ENCODE measurements around the gene CHL1. TPM values are rescaled to one million over a fixed set of nuclear protein-coding genes. Genes with fewer than 3 reads are reported as not detected.

CHL1 gene
- total RNA-seq, 1 donor from 2014 or later = not detected

GRCh38 chr3:280681-281080 lies 84.1 kb downstream of the CHL1 start:
- Mint-ChIP-seq H3K27me3 (no peaks in the 10 kb centered on the region), H3K36me3 (ENCODE audit: low read depth) (no peaks in the 10 kb centered on the region), H3K4me3 (no peak overlapping the region), H3K4me1 (no peaks in the 10 kb centered on the region), H3K9me3 (peaks cover 3% of the 10 kb centered on the region), H3K27ac (no peak overlapping the region)
- DNase-seq = no peak
- intact Hi-C loops (cut with micrococcal nuclease) = no loop called here

GRCh38 chr3:284322-284721 lies 87.8 kb downstream of the CHL1 start:
- H3K9me3 Mint-ChIP-seq = peaks cover 3% of the 10 kb centered on the region
- H3K27me3 Mint-ChIP-seq = no peaks in the 10 kb centered on the region
- no peaks in the 10 kb centered on the region for H3K36me3 Mint-ChIP-seq (ENCODE audit: low read depth)
- DNase-seq = no peak
- intact Hi-C loops (cut with micrococcal nuclease) = no loop called here
- H3K27ac Mint-ChIP-seq = no peak overlapping the region
- no peaks in the 10 kb centered on the region for H3K4me1 Mint-ChIP-seq
- no peak overlapping the region for H3K4me3 Mint-ChIP-seq

- no peak overlapping the region for H3K27ac Mint-ChIP-seq
- H3K4me1 Mint-ChIP-seq = no peaks in the 10 kb centered on the region
- no peak overlapping the region for H3K4me3 Mint-ChIP-seq
- H3K9me3 Mint-ChIP-seq = peaks cover under 1% of the 10 kb centered on the region
- no peaks in the 10 kb centered on the region for H3K36me3 Mint-ChIP-seq (ENCODE audit: low read depth)
- no peak for DNase-seq
- intact Hi-C loops (cut with micrococcal nuclease) = no loop called here
- no peaks in the 10 kb centered on the region for H3K27me3 Mint-ChIP-seq
These were observed 91.9 kb downstream of the CHL1 start for GRCh38 chr3:288417-288816.

- no peak overlapping the region for H3K4me3 Mint-ChIP-seq
- no peaks in the 10 kb centered on the region for H3K27me3 Mint-ChIP-seq
- H3K27ac Mint-ChIP-seq = no peak overlapping the region
- no peak for DNase-seq
- H3K36me3 Mint-ChIP-seq (ENCODE audit: low read depth) = no peaks in the 10 kb centered on the region
- peaks cover 3% of the 10 kb centered on the region for H3K9me3 Mint-ChIP-seq
- intact Hi-C loops (cut with micrococcal nuclease) = no loop called here
- H3K4me1 Mint-ChIP-seq = no peaks in the 10 kb centered on the region
These were observed 94.5 kb downstream of the CHL1 start for GRCh38 chr3:291028-291427.

GRCh38 chr3:291646-292436 lies 95.3 kb downstream of the CHL1 start:
- DNase-seq = no peak
- Mint-ChIP-seq H3K36me3 (ENCODE audit: low read depth) (no peaks in the 10 kb centered on the region), H3K9me3 (peaks cover 3% of the 10 kb centered on the region), H3K4me1 (no peaks in the 10 kb centered on the region), H3K27ac (no peak overlapping the region), H3K4me3 (no peak overlapping the region), H3K27me3 (no peaks in the 10 kb centered on the region)
- intact Hi-C loops (cut with micrococcal nuclease) = no loop called here

GRCh38 chr3:294096-294495 lies 97.5 kb downstream of the CHL1 start:
- no peaks in the 10 kb centered on the region for H3K36me3 Mint-ChIP-seq (ENCODE audit: low read depth)
- DNase-seq = no peak
- peaks cover 3% of the 10 kb centered on the region for H3K9me3 Mint-ChIP-seq
- no peak overlapping the region for H3K27ac Mint-ChIP-seq
- no peaks in the 10 kb centered on the region for H3K27me3 Mint-ChIP-seq
- H3K4me1 Mint-ChIP-seq = no peaks in the 10 kb centered on the region
- intact Hi-C loops (cut with micrococcal nuclease) = no loop called here
- H3K4me3 Mint-ChIP-seq = no peak overlapping the region

- Mint-ChIP-seq H3K27ac (no peak overlapping the region), H3K4me3 (no peak overlapping the region), H3K4me1 (no peaks in the 10 kb centered on the region), H3K27me3 (no peaks in the 10 kb centered on the region), H3K36me3 (ENCODE audit: low read depth) (no peaks in the 10 kb centered on the region), H3K9me3 (peaks cover 3% of the 10 kb centered on the region)
- intact Hi-C loops (cut with micrococcal nuclease) = no loop called here
- no peak for DNase-seq
These were observed 98.0 kb downstream of the CHL1 start for GRCh38 chr3:294581-294980.

GRCh38 chr3:295166-295565 lies 98.6 kb downstream of the CHL1 start:
- Mint-ChIP-seq H3K27me3 (no peaks in the 10 kb centered on the region), H3K4me1 (no peaks in the 10 kb centered on the region), H3K4me3 (no peak overlapping the region), H3K9me3 (peaks cover 3% of the 10 kb centered on the region), H3K36me3 (ENCODE audit: low read depth) (no peaks in the 10 kb centered on the region), H3K27ac (no peak overlapping the region)
- intact Hi-C loops (cut with micrococcal nuclease) = no loop called here
- DNase-seq = no peak

GRCh38 chr3:297585-297984 lies 101.0 kb downstream of the CHL1 start:
- no peak overlapping the region for H3K27ac Mint-ChIP-seq
- H3K4me1 Mint-ChIP-seq = no peaks in the 10 kb centered on the region
- intact Hi-C loops (cut with micrococcal nuclease) = no loop called here
- DNase-seq = no peak
- peaks cover 3% of the 10 kb centered on the region for H3K9me3 Mint-ChIP-seq
- no peaks in the 10 kb centered on the region for H3K27me3 Mint-ChIP-seq
- no peaks in the 10 kb centered on the region for H3K36me3 Mint-ChIP-seq (ENCODE audit: low read depth)
- no peak overlapping the region for H3K4me3 Mint-ChIP-seq

- no peak for DNase-seq
- Mint-ChIP-seq H3K27ac (no peak overlapping the region), H3K4me3 (no peak overlapping the region), H3K36me3 (ENCODE audit: low read depth) (no peaks in the 10 kb centered on the region), H3K4me1 (no peaks in the 10 kb centered on the region), H3K9me3 (no peaks in the 10 kb centered on the region), H3K27me3 (no peaks in the 10 kb centered on the region)
- intact Hi-C loops (cut with micrococcal nuclease) = no loop called here
These were observed 103.2 kb downstream of the CHL1 start for GRCh38 chr3:299590-300301.

GRCh38 chr3:307182-307581 lies 110.6 kb downstream of the CHL1 start:
- H3K27ac Mint-ChIP-seq = no peak overlapping the region
- no peaks in the 10 kb centered on the region for H3K36me3 Mint-ChIP-seq (ENCODE audit: low read depth)
- H3K4me3 Mint-ChIP-seq = no peak overlapping the region
- intact Hi-C loops (cut with micrococcal nuclease) = no loop called here
- no peaks in the 10 kb centered on the region for H3K4me1 Mint-ChIP-seq
- DNase-seq = no peak
- no peaks in the 10 kb centered on the region for H3K9me3 Mint-ChIP-seq
- H3K27me3 Mint-ChIP-seq = no peaks in the 10 kb centered on the region

- no peaks in the 10 kb centered on the region for H3K36me3 Mint-ChIP-seq (ENCODE audit: low read depth)
- H3K4me1 Mint-ChIP-seq = no peaks in the 10 kb centered on the region
- no peak overlapping the region for H3K27ac Mint-ChIP-seq
- DNase-seq = no peak
- H3K27me3 Mint-ChIP-seq = no peaks in the 10 kb centered on the region
- intact Hi-C loops (cut with micrococcal nuclease) = no loop called here
- H3K4me3 Mint-ChIP-seq = no peak overlapping the region
- H3K9me3 Mint-ChIP-seq = no peaks in the 10 kb centered on the region
These were observed 112.2 kb downstream of the CHL1 start for GRCh38 chr3:308597-309321.

GRCh38 chr3:312160-312733 lies 115.7 kb downstream of the CHL1 start:
- H3K27me3 Mint-ChIP-seq = no peaks in the 10 kb centered on the region
- intact Hi-C loops (cut with micrococcal nuclease) = no loop called here
- DNase-seq = no peak
- no peaks in the 10 kb centered on the region for H3K36me3 Mint-ChIP-seq (ENCODE audit: low read depth)
- no peak overlapping the region for H3K27ac Mint-ChIP-seq
- H3K9me3 Mint-ChIP-seq = no peaks in the 10 kb centered on the region
- H3K4me1 Mint-ChIP-seq = no peaks in the 10 kb centered on the region
- no peak overlapping the region for H3K4me3 Mint-ChIP-seq

GRCh38 chr3:312911-313310 lies 116.3 kb downstream of the CHL1 start:
- H3K4me3 Mint-ChIP-seq = no peak overlapping the region
- intact Hi-C loops (cut with micrococcal nuclease) = no loop called here
- DNase-seq = no peak

More at GRCh38 chr3:312911-313310, 116.3 kb downstream of the CHL1 start:
- Mint-ChIP-seq H3K27ac (no peak overlapping the region), H3K36me3 (ENCODE audit: low read depth) (no peaks in the 10 kb centered on the region), H3K27me3 (no peaks in the 10 kb centered on the region), H3K9me3 (no peaks in the 10 kb centered on the region), H3K4me1 (no peaks in the 10 kb centered on the region)
